Fibroblast of lung (primary cell): ENCODE data around the gene WDFY1. TPM values are rescaled to one million over a fixed set of nuclear protein-coding genes. Genes with fewer than 3 reads are reported as not detected.

Experiments
- DNase-seq, 2 donors: peaks; one replicate each; pipeline versions ENCODE4 v3.0.0 to v3.0.0-alpha.2; 2010; ENCODE audit warnings: low read depth in 2 of 2
- H2AFZ ChIP-seq: 2 replicates; pipeline ENCODE4 v1.5.1; 2012; ENCODE audit warnings: low read length, control low read depth, inconsistent platforms
- H3K27ac ChIP-seq: 2 replicates; pipeline ENCODE4 v1.5.1; 2011; ENCODE audit warnings: low read length, control low read depth; ENCODE audit not compliant: insufficient read depth
- H3K27me3 ChIP-seq: 2 replicates; pipeline ENCODE4 v1.5.1; 2011; ENCODE audit warnings: mild to moderate bottlenecking, low read length; ENCODE audit not compliant: control insufficient read depth, insufficient read depth
- H3K36me3 ChIP-seq: 2 replicates; pipeline ENCODE4 v1.5.1; 2011; ENCODE audit warnings: low read length; ENCODE audit not compliant: control insufficient read depth, insufficient read depth
- H3K4me1 ChIP-seq: 2 replicates; pipeline ENCODE4 v1.5.1; 2011; ENCODE audit warnings: low read length; ENCODE audit not compliant: control insufficient read depth, insufficient read depth; ENCODE audit errors: extremely low read depth
- H3K4me2 ChIP-seq: 2 replicates; pipeline ENCODE4 v1.5.1; 2011; ENCODE audit warnings: low read length, control low read depth; ENCODE audit not compliant: insufficient read depth; ENCODE audit errors: extremely low read depth
- H3K4me3 ChIP-seq, 4 experiments: fragments of 200-600 bp in 1 of 4; sonication (generic) in 1 of 4; replicated peaks in 1 of 4; 2 replicates each; pipeline ENCODE4 v1.5.1; 2011 to 2016; ENCODE audit warnings: low read length in 4 of 4, low read depth in 3 of 4, mild to moderate bottlenecking in 3 of 4, control low read depth in 2 of 4, inconsistent platforms in 1 of 4, mixed read lengths in 1 of 4; ENCODE audit not compliant: insufficient read depth in 1 of 4; ENCODE audit errors: control extremely low read depth in 1 of 4
- H3K79me2 ChIP-seq: 2 replicates; pipeline ENCODE4 v1.5.1; 2012; ENCODE audit warnings: mild to moderate bottlenecking, low read length, inconsistent platforms; ENCODE audit not compliant: control insufficient read depth, insufficient read depth
- H3K9ac ChIP-seq: 2 replicates; pipeline ENCODE4 v1.5.1; 2011; ENCODE audit warnings: mild to moderate bottlenecking, low read length, control low read depth; ENCODE audit not compliant: insufficient read depth
- H3K9me3 ChIP-seq: 2 replicates; pipeline ENCODE4 v1.5.1; 2012; ENCODE audit warnings: low read depth, low read length; ENCODE audit not compliant: control insufficient read depth, insufficient read depth
- H4K20me1 ChIP-seq: 2 replicates; pipeline ENCODE4 v1.5.1; 2011; ENCODE audit warnings: low read length; ENCODE audit not compliant: control insufficient read depth, insufficient read depth; ENCODE audit errors: extremely low read depth
- EZH2 ChIP-seq: IDR thresholded peaks from 2 replicates; pipeline ENCODE4 v1.5.1; 2012; ENCODE audit warnings: low read length, control low read depth, mild to moderate bottlenecking; ENCODE audit errors: missing control alignments
- polyA plus RNA-seq, 2 donors: library from polyadenylated mRNA; depleted of rRNA in 1 of 2; stranded (reverse) in 1 of 2; unstranded in 1 of 2; fragments of >200 nt; gene quantifications; 2 replicates each; pipeline ENCODE4 v1.2.1, GENCODE V29; 2011 to 2012; ENCODE audit warnings: missing spikeins in 1 of 2
- total RNA-seq: library from RNA; depleted of rRNA; stranded (reverse); fragments of >200 nt; gene quantifications from 2 replicates; pipeline ENCODE4 v1.2.1, GENCODE V29; 2014
- TF ChIP-seq, protein P1 (sequence below), 2 donors: IDR thresholded peaks in 1 of 2; conservative IDR thresholded peaks in 1 of 2; 1 replicate in 1 of 2; 2 replicates in 1 of 2; pipeline ENCODE4 v1.5.1; 2011 to 2012; ENCODE audit warnings: low read length in 2 of 2, control low read depth in 1 of 2, inconsistent platforms in 1 of 2, low read depth in 1 of 2, mild to moderate bottlenecking in 1 of 2

WDFY1 gene
- total and polyA plus RNA-seq, 2 donors (not counting 1 experiment from before 2014, with no cell fraction given) = 79.1 to 156 TPM

DNA sequence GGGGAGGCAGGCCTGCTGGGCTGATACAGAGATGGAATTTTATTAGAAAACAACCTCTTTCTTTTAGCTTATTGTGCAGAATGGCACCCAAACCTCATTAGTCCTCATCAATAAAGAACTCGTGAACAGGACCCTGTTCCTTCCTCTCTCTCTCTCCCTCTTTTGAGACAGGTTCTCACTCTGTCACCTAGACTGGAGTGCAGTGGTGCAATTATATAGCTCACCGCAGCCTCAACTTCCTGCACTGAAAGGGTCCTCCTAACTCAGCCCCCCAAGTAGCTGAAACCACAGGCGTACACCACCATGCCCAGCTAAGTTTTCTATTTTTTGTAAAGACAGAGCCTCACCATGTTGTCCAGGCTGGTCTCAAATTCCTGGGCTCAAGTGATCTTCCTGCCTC, 86.1 kb downstream of the WDFY1 start:
- Histone ChIP-seq H3K27me3 (no peaks in the 10 kb centered on the region), H2AFZ (no peak overlapping the region), H3K9ac (no peak overlapping the region), H3K4me1 (peaks cover 2% of the 10 kb centered on the region), H3K4me3 (no peak overlapping the region), H3K4me2 (no peak overlapping the region), H3K36me3 (no peaks in the 10 kb centered on the region), H3K79me2 (no peaks in the 10 kb centered on the region), H4K20me1 (no peaks in the 10 kb centered on the region), H3K9me3 (no peaks in the 10 kb centered on the region), H3K27ac (no peak overlapping the region)
- DNase-seq = no peak
- TF ChIP-seq, protein P1, sequence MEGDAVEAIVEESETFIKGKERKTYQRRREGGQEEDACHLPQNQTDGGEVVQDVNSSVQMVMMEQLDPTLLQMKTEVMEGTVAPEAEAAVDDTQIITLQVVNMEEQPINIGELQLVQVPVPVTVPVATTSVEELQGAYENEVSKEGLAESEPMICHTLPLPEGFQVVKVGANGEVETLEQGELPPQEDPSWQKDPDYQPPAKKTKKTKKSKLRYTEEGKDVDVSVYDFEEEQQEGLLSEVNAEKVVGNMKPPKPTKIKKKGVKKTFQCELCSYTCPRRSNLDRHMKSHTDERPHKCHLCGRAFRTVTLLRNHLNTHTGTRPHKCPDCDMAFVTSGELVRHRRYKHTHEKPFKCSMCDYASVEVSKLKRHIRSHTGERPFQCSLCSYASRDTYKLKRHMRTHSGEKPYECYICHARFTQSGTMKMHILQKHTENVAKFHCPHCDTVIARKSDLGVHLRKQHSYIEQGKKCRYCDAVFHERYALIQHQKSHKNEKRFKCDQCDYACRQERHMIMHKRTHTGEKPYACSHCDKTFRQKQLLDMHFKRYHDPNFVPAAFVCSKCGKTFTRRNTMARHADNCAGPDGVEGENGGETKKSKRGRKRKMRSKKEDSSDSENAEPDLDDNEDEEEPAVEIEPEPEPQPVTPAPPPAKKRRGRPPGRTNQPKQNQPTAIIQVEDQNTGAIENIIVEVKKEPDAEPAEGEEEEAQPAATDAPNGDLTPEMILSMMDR (conservative IDR thresholded peaks at IDR 0.05 in 1 of 2, IDR thresholded peaks at IDR 0.05 in 1 of 2; ENCODE audit: low read depth in 1 of 2, low read length in 2 of 2) = no peak
- TF ChIP-seq EZH2 = no peak

DNA sequence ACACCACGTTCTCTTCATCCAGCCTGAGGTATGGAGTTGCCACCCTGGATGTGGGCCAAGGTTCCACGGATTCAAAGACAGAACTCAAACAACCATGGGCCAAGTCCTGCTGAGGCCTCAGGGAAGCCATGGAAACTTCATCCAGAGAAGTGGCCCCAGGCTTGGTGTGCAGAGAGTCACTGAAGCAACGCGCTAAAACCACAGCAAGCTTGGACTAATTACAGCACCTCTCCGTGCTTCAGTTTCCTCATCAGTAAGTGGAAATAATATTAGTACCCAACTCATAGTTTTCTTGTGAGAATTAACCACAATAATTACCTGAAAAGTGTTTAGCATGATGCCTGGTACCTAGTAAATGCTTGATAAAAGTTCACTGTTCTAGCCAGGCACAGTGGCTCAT, 88.6 kb downstream of the WDFY1 start:
- Histone ChIP-seq H3K27me3 (no peaks in the 10 kb centered on the region), H3K27ac (no peak overlapping the region), H3K4me3 (no peak overlapping the region), H3K9ac (no peak overlapping the region), H4K20me1 (no peaks in the 10 kb centered on the region), H3K9me3 (no peaks in the 10 kb centered on the region), H3K36me3 (no peaks in the 10 kb centered on the region), H2AFZ (no peak overlapping the region), H3K4me2 (no peak overlapping the region), H3K4me1 (peaks cover 2% of the 10 kb centered on the region), H3K79me2 (no peaks in the 10 kb centered on the region)
- no peak for DNase-seq
- TF ChIP-seq, protein P1 (conservative IDR thresholded peaks at IDR 0.05 in 1 of 2, IDR thresholded peaks at IDR 0.05 in 1 of 2; ENCODE audit: low read depth in 1 of 2, low read length in 2 of 2) = no peak
- no peak for TF ChIP-seq EZH2

DNA sequence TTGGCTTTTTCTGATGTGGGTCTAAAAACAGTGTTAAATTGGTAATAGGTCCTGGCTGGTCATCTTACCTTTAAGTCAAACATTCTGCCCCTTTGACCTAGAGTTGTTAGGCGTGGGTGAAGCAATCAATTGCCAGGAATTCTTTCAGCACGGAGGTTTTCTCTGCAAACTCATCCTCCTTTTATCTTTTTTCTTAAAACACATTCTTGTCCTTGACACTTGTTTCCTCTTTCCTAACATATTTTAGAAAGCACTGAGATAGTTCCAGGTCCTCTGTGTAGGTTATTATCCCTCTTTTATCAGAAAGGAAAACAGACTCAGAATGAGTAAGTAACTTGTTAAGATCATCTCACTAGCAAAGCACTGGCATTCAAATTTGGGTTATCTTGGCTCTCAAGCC, 89.1 kb downstream of the WDFY1 start:
- no peak overlapping the region for H3K4me2 ChIP-seq
- DNase-seq = peak in 1 of 2 donors; percentile 22

More for the DNA sequence above, 89.1 kb downstream of the WDFY1 start:
- H3K36me3 ChIP-seq = no peaks in the 10 kb centered on the region
- no peaks in the 10 kb centered on the region for H4K20me1 ChIP-seq
- H2AFZ ChIP-seq = no peak overlapping the region
- no peak for TF ChIP-seq EZH2
- TF ChIP-seq, protein P1 (conservative IDR thresholded peaks at IDR 0.05 in 1 of 2, IDR thresholded peaks at IDR 0.05 in 1 of 2; ENCODE audit: low read depth in 1 of 2, low read length in 2 of 2) = no peak
- no peaks in the 10 kb centered on the region for H3K79me2 ChIP-seq
- no peak overlapping the region for H3K9ac ChIP-seq
- no peak overlapping the region for H3K4me3 ChIP-seq
- no peaks in the 10 kb centered on the region for H3K4me1 ChIP-seq
- H3K27ac ChIP-seq = no peak overlapping the region
- H3K27me3 ChIP-seq = no peaks in the 10 kb centered on the region
- H3K9me3 ChIP-seq = no peaks in the 10 kb centered on the region
